Stimulated activated CD4-positive, alpha-beta T cell treated with anti-CD3 and anti-CD28 coated beads, Interleukin-15, amount 100 ng/mL, for 48 hours (primary cell): ENCODE measurements around the gene TMEM222.

Source experiments
- DNase-seq, 2 donors: peaks; one replicate each; pipeline ENCODE4 v3.0.0-alpha.2; 2020; ENCODE audit warnings: low read depth in 2 of 2

TMEM222 gene

GRCh38 chr1:27306892-27307761 lies 14.8 kb upstream of the TMEM222 start:
- DNase-seq, result no peak

GRCh38 chr1:27307874-27308598 lies 13.9 kb upstream of the TMEM222 start:
- no peak for DNase-seq

GRCh38 chr1:27314169-27314568 lies 7.8 kb upstream of the TMEM222 start:
- DNase-seq, result no peak

DNA sequence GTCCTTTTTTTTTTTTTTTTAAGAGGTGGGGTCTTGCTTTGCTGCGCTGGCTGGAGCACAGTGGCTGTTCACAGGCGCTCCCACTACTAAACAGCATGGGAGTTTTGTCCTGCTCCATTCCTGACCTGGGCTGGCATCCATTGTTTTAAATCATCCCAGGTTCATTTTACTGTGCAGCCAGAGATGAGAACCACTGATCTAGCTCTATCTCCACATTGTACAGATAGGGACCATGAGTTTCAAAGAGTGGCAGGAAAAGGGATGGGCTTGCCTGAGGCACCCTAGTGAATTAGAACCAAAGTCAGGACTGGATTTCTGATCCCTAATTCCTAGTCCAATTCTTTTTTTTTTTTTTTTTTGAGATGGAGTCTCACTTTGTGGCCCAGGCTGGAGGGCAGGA lies 7.2 kb upstream of the TMEM222 start:
- DNase-seq, result no peak

GRCh38 chr1:27316860-27317259 lies 5.1 kb upstream of the TMEM222 start:
- DNase-seq, result no peak

- DNase-seq, result no peak
Measured at GRCh38 chr1:27318136-27318535, 3.8 kb upstream of the TMEM222 start.

DNA sequence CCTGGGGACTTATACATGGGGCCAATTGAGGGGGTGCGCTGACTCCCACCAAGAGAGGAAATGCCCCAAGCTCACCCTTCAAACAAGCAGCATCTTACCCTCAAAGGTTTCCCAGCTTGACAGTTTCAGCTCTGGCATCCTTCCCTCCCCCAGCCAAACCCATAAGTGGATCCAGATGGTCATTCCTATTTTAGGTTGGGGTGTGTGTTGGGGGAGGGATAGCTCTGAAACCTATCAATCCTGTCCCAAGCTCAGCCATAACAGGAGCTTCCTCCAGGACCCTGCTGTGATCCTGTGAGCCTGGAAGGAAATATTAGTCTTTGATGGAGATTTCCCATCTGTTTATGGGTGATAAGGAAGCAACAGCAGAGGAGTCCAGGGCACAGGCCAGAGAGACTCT lies 3.4 kb upstream of the TMEM222 start:
- no peak for DNase-seq

- no peak for DNase-seq
Measured at GRCh38 chr1:27322569-27323240, 742 bp downstream of the TMEM222 start.

DNA sequence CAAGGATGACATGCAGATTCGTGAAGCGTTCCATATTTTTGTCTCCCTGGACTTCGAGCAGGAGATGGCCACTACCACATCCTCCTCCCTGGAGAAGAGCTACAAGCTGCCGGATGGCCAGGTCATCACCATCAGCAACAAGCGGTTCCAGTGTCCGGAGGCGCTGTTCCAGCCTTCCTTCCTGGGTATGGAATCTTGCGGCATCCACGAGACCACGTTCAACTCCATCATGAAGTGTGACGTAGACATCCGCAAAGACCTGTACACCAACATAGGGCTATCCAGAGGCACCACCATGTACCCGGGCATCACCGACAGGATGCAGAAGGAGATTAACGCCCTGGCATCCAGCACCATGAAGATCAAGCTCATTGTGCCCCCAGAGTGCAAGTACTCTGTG lies 3.3 kb downstream of the TMEM222 start:
- no peak for DNase-seq

GRCh38 chr1:27327964-27328363 lies 6.0 kb downstream of the TMEM222 start:
- no peak for DNase-seq

DNA sequence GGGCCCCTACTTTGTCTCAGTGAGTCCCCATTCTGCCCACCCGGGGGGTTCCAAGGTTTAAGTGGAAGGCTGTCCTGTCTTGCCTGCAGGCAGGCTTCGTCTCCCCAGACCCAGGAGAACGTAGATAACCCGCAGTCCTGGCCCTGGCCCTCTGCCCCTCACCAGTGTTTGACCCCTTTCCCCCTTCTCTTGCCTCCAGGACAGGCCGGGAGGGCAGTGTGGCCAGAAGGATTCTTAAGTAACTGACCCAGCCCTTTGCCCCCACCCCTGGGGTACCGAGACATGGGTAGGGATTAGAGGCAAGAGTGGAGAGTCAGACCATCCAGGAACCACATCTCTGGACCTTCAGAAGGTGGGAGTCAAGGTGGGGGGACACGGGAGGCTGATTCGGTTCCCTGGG lies 8.8 kb downstream of the TMEM222 start:
- DNase-seq, result no peak

GRCh38 chr1:27331426-27331825 lies 9.5 kb downstream of the TMEM222 start:
- DNase-seq, result no peak

GRCh38 chr1:27331922-27332321 lies 10.0 kb downstream of the TMEM222 start:
- no peak for DNase-seq

DNA sequence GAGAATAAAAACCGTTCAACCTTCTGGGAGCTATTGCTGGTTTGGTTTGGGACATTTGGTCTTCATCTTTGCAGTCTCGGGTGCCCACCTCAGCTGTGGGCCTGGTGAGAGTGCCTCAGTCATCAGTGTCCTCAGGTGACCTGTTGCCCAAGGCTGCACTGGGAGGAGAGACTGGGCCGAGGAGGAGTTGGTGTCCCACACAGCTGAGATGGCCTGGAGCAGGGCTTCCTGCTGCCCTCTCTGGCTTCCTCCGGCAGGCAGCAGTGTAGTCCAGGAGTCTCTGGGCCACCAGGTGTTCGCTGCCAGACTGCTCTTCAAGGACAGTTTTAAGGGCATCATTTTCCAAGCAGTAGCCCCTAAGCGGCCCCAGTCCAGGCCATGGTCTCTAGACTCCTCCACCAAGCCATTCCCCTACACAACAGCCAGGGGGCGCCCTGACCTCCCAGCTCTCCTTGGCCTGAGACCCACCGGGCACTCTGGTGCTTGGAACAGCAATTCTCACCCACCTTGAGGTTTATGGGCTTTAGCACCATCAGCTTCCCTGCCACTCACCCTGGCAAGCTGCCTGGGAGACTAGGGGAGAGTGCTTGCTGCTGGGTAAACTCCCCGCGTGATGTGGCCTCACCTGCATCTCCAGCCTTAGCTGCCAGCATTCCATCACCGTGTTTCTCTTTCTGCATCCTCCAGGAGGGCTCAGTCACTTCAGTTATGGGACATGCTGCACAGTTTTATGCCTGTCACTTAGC lies 10.7 kb downstream of the TMEM222 start:
- no peak for DNase-seq

DNA sequence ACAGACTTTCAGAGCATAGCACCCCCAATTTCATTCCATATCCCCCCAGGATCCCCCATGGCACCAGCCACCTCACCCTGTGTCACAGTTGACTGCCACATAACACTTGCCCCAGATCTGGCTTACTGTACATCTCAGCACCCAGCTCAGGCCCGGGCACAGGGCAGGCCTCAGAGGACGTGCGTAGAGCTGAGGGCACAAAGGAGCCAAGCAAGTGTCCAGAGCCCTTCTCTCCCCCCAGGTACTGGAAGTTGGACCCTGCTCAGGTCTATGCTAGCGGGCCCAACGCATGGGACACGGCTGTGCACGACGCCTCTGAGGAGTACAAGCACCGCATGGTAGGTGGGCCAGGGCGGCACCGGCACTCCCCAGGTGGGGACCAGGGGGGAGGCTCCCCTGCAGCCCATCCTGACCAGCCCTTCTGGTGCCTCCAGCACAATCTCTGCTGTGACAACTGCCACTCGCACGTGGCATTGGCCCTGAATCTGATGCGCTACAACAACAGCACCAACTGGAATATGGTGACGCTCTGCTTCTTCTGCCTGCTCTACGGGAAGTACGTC lies 11.8 kb downstream of the TMEM222 start:
- no peak for DNase-seq

DNA sequence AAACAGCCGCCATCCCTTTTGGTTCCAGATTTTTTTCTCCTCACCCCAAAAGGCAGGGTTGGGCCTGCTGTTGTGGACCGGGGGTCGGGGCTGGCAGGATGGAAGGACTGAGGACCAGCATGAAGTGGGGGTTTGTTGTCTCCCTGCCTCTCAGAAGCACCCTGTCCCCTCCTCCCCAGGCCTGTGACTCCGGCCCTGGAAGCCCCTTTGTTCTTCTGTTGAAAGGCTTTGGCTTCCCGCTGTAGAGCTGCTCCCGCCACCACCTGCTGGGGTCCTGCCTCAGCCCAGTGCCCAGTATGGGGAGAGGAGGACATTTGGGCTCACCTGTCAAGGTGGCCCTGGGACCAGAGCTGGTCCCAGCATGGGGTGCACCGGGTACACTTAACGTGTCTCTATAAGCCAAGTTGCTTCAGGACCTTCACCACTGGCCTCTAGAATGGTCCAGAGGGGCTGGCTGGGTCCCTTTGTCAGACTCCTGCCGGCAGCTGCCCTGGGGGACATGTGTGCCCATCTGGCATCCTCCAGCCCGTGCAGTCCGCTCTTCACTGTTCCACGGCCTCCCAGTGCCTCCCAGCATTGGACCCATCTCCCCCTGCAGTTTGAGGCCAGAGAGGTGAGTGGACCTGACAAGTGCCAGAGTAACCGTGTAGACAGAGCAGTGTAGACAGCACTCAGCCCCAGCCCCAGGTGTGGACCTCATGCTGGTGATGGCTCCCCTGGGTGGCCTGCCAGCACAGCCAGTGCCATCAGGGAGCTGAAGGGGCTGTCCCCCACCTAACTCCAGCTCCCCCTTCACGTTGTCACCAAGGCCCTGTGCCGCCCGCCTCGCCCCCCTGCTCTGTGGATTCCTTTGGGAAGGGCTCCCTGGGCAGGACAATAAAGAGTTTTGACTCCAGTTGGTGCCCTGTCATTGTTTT lies 13.8 kb downstream of the TMEM222 start:
- DNase-seq, result no peak

DNA sequence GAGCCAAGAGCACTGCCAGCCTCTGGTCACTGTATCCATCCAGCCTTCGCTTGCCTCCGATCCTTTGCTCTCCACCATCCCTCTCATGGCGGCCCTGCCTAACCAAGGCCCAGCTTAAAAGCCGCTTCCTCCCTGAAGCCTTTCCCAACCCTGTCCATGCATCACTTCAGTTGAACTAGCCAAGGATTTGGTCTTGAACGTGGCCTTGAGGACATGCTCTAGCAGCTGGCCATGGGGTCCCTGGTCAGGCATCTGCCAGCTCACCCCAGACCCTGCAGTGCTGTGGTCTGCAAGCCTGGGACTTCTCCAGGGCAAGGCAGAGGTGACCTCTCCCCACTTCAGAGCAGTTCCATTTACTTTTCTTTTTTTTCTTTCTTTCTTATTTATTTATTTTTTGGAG lies 14.8 kb downstream of the TMEM222 start:
- DNase-seq, result no peak

DNA sequence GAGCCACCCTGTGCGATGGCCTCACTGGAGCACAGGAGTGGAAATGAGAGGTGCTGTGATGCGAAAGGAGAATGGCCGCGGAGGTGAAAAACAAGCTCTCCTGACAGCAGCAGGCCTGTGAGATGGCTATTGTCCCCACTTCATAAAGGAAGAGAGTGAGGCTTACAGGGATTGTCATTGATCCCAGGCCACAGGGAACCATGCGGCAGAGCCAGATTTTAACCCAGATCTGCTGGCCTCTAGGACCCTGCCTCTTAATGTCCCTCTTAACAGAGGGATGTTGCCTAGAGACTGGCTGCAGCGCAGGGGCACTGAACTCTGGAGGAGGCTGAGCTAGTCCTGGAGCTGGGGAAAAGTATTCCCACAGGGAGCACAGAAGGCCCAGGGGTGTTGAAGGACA lies 16.8 kb downstream of the TMEM222 start:
- no peak for DNase-seq

- no peak for DNase-seq
Measured at GRCh38 chr1:27339213-27339612, 17.2 kb downstream of the TMEM222 start.

DNA sequence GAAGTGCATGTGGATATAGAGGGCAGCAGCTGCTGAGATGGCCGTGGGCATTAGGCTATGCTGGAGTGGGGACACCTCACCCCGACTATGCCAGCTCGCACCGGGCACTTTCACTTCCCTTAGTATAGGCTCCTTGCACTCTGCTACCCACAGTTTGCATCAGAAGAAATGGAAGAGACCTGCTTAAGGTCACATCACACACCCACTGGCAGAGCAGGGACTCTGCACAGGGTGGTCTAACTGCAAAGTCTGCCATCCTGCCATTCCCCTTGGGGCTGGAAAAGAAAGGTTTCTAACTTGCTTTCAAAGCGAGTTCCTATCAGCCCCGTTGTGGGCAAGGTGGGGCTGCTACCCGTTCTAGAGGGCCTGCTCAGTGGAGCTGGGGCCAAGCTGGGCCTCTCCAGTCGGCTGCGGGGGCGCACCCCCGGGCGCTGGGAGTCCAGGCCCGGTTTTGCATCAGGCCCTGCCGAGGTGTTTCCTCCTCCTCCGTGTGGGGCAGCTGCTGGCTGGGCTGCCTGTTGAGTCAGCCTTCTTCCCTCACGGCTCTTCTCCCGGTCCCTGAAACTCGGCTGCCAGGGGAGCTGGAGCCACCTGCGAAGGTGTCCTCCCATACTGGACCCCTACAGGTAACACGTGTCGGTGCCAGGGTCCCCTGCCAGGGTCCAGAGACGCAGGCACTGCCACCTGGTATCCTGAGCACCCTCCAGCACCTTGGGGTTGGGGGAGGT lies 19.7 kb downstream of the TMEM222 start, which contains the start of gene SYTL1:
Gene SYTL1, plus strand, starts transcription at position 498 of the 728 bp plus-strand sequence. CDS start 3,313 bp downstream, outside the sequence.
- peak in 1 of 2 donors; percentile 65 for DNase-seq
